GM21737 (cell line): ENCODE results near the gene YY2.
A peak's percentile ranks its signal among the peaks of the same experiment; 100 is the strongest.
"Not testable (repeated sequence)": the region's sequence is repeated elsewhere in the genome, so short reads cannot be mapped to it uniquely, and the experiment has no call there.

ENCODE experiments used
- ATAC-seq: cut with Tn5 transposase; IDR thresholded peaks from one replicate; pipeline ENCODE4 v1.9.1; 2021; ENCODE audit warnings: mild to moderate bottlenecking, moderate library complexity; ENCODE audit not compliant: unreplicated experiment

YY2 gene

DNA sequence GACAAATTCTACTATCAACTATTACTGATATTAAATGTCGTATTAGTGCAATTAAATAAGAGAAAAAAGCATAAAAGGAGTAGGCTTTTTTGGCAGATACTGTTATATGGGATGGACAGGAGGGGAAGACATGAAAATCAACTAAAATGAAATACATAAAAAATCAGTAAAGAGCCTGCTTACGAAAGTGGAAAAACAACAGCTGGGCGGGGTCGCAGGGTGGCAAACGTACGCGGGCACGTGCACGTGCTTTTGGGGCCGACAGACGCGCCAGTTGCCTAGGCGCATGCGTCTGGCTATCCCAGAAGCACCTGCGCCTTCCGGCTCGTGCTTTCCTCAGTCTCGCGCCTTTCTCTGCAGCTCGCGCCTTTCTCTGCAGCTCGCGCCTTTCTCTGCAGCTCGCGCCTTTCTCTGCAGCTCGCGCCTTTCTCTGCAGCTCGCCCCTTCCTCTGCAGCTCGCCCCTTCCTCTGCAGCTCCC lies at the start of gene YY2:
YY2 (plus strand) TSS at position 51 of the 479 bp plus-strand sequence. CDS start 498 bp downstream, outside the sequence.
- no peak for ATAC-seq

DNA sequence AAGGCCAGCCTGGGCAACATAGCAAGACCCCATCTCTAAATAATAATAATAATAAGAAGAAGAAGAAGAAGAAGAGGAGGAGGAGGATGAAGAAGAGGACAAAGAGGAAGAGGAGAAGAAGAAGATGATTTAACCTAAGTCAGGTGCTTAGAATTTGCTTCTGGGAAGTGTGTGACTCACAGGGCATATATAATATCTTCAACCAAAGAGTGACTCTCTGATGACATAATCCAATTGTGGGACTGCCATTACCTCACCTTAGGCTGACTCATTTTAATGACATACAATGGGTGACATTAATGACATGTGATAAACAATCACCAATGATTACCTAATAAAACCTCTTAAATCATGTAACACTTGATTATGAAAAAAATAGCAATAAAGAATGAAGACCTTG lies 49.1 kb upstream of the YY2 start:
- ATAC-seq, result no peak

DNA sequence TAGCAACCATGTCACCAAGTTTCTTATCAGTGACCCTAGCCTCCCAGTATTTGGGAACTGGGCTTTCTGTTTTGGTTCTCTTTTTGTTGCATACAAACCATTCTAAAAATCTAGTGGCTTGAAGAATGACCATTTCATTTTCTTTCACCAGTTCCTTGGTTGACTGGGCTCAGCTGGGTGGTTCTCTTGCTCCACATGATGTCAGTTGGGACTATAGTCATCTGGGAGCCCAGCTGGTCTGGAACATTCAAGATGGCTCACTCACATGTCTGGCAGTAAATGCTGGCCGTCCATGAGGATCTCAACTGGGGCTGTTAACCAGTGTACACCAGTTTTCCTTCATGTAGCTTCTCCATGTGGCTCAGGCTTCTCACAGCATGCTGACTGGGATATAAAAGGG lies 44.0 kb upstream of the YY2 start:
- no peak for ATAC-seq

DNA sequence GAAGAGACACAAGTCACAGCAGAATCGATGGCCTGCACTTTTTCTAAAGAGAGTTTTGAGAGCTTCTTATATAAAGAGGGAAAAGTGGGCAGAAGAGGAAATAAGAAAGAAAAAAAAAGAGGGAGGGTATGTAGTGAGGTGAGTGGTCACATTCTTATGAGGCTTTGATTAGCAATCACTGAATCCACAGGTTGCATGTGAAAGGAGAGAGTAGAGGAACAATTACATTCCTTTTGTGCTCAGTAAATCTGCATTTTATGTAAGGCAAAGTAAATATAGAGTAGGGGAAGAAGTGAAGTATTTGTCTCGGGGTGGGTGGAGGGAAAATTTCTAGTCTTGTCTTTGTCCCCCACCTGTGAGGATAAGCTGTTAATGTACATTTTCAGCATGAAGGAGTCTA lies 43.2 kb upstream of the YY2 start:
- ATAC-seq, result no peak

DNA sequence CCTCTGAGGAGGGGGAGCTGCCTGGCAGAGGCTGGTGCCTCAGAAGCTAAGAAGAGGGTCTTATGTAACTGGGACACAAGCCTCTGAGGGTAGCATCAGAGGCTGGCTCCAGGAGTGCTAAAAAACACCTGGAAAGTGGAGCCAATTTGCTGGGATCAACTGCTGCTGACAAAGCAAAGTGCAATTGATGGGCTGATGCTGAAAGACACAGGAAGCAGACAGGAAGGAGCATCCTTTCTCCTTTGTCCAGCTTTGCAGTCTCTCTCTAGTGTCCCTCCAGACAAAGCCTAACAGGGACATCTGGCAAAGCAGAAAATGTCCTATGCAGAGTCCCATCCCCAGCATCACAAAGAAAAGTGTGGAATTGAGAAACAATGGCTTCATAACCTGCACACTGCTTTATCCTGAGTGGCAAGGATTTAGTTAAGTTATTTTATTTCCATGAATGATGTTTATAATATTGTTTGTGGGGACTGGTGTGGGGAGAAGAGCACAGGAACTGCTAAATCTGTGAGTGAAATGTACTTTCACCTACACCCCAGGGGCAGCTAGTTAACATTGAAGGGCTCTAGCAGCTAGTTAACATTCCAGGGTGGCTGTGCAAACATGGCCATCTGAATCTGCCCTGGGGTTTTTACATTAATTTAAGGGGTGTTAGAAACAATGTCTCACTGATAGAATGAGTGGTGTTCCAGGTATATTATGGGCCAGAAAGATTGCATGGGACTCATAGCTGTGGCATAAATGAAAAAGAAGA lies 42.0 kb upstream of the YY2 start:
- ATAC-seq, result no peak

DNA sequence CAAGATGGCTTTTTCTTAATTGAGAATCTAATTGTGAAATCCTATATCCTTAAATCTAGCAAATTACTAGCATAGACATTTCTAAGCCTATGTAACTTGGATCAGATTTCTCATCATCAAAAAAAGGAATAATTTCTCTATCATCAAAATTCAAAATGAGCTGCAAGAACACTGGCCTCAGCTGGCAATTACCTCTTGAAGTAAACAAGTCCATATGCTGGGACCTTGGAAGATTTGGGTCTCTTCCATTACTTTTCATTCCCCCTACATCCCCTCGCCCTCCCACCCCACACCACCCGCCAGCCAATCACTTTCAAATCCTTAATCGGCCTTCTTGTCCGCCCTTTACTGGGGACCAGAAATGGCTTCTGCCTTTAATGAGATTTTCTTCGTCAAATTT lies 39.7 kb upstream of the YY2 start:
- ATAC-seq, result no peak

DNA sequence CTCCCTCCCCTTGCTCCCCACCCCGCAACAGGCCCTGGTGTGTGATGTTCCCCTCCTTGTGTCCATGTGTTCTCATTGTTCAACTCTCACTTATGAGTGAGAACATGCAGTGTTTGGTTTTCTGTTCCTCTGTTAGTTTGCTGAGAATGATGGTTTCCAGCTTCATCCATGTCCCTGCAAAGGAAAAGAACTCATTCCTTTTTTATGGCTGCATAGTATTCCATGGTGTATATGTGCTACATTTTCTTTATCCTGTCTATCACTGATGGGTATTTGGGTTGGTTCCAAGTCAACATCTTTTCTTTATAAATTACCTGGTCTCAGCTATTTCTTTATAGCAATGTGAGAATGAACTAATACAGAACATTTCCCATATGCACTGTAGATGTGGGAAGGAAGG lies 35.6 kb upstream of the YY2 start:
- not testable (repeated sequence) for ATAC-seq

DNA sequence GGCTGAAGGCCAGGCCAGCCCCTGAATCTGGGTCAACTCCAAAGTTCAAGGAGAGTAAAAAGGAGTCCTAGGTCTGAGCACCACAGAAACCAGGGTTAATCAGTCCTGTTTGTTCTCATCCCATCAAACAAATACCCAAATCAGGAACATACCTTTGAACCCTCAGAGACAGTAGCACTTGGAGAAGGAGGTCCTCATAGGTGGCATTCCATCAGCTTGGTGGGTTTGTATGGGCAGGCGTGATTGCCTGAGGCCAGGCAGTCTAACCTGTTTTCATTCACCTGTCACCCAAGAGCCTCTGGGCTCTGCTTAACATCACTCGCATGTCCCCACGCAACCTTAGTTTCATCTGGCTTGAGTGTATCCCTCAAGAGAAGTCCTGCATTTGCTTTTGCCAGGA lies 33.9 kb upstream of the YY2 start:
- ATAC-seq, result no peak

DNA sequence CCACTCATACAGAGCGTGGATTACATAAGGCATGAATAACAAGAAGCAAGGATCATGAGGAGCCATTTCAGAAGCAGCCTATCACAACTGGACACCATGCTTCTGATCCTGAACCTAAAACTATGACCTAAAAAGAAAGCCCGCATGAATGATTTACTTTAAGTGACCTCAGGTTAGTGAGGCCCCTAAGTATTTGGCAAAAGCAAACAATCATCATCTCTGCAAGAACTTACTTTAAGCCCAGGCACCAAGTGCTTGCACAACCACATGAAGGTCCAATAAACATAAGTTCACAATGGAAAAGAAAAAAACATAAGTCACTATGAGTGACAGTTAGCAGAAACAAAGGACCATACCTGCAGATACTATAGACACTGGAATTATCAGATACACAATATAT lies 24.3 kb upstream of the YY2 start:
- ATAC-seq, result no peak

DNA sequence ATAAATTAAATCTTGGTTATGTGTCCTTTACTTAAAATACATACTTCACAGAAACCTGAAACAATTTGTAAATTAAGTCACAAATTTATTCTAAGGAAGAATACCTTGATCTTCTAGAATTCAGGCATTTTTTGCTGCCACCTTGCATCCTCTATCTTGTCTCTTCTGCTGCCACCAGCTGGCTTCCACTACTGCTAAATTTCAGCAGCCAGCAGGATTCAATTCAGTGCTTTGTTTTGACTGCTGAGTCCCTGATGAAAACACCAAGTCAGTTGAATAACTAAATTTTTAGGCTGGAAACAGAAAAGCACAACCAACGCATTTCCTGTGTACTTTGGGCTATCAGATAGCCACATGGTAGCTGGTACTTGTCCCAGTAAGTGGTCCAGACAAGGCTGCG lies 18.7 kb upstream of the YY2 start:
- no peak for ATAC-seq

DNA sequence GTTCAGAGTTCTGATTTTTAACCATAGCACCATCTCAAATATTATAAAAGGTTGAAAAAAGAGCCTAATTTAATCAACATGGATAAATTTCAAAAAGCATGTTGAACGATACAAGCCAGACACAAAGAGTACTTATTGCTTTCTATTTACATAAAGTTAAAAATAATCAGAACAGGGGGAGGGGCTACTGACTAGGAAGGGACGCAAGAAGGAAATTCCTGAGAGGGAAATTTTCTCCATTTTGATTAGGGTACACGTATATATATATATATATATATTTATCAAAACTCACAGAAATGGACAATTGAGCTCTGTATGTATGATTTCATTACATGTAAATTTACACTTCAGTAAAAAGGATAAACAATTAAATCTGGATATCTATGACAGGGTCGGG lies 16.9 kb upstream of the YY2 start:
- peak; percentile 13 for ATAC-seq

DNA sequence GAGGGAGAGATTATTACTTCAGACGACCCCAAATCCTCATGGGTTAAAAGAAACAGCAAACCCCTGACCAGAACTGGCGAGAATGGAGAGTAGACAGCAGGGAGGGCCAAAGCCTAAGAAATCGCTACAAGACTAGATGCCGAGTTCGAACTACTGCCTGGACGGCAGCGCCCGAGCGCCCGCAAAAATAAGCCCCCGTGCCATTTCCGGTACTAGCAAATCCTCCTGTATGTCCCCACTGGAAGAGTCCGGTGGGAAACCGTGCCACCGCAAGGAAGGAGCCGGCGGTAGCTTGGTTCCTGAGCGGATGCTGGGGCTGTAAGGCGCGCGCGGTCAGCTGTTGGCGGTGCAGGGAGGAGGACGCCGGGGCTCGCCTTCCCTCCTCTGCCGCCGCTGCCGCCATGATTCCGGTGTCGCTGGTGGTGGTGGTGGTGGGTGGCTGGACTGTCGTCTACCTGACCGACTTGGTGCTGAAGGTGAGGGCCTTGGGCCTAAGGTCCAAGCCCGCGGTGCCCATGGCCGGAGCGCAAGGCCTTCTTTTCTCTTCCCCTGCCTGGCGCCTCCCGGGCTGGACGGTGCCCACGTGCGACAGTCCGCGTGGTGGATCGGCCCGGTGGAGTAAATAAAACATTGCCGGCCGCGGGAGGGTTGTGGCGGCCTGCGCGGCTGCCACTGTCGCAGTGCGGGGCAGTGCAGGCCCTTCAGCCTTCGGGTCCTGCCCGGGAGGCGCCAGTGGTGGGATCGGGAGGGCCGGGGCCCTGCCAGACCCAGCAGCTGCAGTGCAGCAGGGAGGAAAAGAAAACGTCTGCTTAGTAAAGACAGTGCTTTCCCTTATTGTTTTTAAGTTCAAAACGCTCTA lies 16.2 kb upstream of the YY2 start, which contains the start of gene MBTPS2:
MBTPS2 (plus strand) TSS at position 284 of the 859 bp plus-strand sequence; CDS start at position 402, 118 bp downstream.
- peak; percentile 86 for ATAC-seq

DNA sequence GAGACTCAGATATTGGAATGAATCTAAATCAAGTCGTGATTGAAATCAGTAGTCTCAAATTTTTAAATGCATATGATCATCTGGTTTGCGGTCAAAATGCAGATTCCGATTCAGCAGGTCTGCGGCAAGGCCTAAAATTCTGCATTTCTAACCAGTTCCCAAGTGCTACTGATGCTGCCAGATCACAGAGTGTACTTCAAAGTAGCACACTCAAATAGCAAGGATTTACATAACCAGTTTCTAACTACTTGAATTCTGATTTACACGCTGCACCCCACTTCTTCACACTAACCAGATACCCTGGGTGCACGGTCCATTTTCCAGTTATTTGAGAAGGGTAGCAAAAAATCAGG lies 15.6 kb upstream of the YY2 start:
- no peak for ATAC-seq

DNA sequence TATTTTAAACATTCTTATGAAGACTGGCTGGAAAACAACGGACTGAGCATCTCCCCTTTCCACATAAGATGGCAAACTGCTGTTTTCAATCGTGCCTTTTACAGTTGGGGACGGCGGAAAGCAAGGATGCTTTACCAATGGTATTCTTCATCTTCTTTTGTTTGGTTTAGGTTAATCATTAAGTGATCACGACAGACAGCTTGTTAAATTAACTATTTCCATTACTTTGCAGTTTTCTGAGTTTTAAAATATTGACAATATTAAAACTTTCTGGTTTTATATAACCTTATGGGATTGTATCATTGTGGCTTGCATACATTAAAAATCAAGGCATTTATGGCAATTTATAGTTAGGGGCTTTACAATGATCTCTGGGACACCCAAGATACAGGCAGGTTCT lies 12.6 kb upstream of the YY2 start:
- no peak for ATAC-seq

DNA sequence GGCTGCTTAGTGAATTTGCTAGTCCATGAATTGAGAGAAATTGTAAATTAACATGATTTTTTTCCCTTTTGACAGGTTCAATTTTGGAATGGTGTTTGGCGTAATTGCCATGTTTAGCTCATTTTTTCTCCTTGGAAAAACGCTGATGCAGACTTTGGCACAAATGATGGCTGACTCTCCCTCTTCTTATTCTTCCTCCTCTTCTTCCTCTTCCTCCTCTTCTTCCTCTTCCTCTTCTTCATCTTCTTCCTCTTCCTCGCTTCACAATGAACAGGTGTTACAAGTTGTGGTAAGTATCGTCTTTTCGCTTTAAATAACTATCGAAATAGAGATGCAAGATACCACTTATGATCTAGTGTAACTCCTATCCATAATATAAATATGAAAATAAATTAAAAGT lies 10.7 kb upstream of the YY2 start:
- ATAC-seq, result no peak

DNA sequence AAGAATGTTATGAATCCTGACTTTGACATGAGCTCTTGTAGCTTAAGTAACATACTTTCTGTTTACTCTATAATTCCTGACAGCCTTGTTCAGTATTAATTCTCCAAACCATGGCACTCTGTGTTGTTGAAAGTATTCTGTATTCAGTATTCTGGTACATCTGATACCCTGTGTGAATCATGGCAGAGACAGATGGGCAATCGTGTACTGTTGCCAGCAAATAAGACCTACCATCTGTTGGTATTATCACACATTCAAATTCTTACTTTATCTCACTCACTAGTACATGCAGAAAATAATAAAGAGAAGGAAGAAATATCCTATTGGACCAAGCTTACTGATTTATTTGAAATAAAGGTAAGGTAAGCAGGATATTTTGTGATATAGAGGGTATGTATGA lies 8.4 kb upstream of the YY2 start:
- ATAC-seq, result no peak

DNA sequence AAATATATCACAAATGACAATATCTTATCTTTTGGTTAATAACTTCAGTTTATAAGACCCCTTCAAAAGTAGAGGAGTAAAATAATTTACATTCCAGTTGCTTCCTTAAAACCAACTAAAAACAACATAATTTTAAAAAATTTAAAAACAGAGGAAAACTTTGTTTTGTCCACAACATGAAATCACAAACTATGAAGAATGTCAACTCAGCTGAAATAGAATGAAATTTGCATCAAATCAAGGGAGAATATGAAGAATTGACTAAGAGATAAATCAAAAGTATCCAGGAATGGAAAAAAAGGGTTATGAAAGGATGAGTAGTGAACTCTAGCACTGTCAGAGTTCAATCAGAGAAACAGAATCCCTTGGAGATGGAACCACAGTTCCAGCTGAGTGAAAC lies 2.2 kb upstream of the YY2 start:
- ATAC-seq, result no peak

DNA sequence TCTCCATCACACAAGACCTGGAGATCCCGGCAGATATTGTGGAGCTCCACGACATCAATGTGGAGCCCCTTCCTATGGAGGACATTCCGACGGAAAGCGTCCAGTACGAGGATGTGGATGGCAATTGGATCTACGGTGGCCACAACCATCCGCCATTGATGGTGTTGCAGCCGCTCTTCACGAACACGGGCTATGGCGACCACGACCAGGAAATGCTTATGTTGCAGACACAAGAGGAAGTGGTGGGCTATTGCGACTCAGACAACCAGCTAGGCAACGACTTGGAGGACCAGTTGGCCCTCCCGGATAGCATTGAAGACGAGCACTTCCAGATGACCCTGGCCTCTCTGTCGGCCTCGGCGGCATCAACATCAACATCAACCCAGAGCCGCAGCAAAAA lies 717 bp downstream of the YY2 start:
- ATAC-seq, result no peak

DNA sequence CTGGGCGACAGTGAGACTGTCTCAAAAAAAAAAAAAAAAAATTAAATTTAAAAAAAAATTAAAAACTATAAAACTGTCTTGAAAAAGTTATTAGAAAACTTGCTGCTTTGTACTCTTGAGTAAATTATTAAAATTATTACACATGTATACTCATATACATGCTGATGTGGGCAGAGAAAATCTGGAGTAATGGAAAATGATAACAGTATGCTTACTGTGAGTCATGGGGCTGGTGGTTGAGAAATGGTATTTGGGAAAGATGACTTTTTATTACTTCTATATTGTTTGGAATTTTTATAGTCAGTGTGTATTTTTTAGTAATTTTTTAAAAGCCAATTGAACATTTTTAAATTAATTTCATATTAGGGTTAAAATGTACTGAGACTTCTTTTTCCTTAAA lies 7.5 kb downstream of the YY2 start:
- ATAC-seq, result no peak

DNA sequence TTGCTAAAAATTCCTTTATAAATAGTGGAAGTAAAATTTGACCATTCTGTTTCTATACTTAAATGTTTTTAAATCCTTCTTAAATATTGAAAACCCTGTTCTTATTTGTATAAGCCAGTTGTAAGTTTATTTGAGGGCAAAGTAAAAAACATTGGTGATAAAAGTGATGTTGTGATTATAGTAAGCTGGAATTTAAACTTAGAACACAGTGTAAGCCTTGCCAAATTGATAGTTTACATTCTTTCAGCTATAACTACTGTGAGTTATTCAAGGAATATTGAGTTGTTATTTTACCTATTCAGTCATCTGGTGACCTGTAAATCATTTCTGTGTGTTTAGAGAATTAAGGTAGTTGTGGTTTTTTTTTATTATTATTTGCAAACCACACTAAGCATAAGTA lies 9.6 kb downstream of the YY2 start:
- ATAC-seq, result no peak

DNA sequence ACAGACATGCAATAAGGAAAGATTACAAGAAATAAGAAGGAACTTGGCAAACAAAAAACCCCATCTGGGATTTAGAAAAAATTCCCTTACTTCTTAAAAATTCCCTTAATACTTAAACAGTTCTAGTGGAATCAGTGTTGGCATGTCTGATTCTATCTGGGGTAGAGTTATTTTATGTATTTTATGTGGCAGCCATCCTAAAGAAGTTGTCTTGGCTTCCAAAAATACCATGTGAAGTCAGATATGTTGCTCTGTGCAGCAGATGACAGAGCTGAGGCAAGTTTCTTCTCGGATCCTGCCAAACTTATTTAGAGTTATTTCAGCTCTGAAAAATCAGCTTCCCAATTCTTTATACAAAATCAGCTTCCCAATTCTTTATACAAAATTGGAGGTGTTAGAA lies 14.7 kb downstream of the YY2 start:
- ATAC-seq, result no peak
